Measurements from ENCODE around the gene SNX21.

DNA sequence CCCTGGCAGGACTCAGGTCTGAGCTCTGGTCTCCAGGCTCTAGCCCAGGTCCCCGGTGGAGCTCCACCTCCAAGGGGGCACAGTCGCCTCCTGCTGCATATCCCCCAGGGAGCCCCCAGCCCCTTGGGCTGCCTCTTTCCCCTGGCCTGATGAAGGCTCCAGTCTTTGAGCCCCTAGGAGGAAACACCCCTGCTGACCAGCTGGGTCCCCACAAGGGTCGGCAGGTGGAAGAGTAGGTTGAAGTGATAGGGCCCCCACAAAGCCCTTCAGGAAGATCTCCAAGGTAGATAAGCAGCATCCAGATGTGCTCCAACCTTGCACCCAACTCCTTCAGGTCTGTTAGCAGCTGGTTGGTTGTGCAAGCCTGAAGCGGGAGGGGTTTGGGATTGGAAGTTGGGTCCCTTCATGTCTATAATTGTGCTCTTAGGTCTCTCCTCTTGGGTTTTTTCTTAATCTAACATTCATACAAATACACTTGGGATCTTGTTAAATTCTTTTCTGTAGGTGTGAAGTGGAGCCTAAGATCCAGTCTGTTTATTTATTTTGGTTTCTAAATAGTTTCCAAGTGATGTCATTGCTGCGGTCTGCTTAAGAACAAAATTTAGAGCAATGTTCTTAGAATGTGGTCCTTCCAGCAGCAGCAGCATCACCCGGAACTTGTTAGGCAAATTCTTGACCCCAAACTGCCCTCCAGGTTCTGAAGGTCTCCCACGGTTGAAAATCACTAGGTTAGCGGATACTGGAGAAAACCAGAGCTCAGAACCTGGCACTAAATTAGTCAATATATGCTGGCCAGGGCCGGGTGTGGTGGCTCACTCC, 16.0 kb upstream of the SNX21 start:
- TF ChIP-seq, protein P1, sequence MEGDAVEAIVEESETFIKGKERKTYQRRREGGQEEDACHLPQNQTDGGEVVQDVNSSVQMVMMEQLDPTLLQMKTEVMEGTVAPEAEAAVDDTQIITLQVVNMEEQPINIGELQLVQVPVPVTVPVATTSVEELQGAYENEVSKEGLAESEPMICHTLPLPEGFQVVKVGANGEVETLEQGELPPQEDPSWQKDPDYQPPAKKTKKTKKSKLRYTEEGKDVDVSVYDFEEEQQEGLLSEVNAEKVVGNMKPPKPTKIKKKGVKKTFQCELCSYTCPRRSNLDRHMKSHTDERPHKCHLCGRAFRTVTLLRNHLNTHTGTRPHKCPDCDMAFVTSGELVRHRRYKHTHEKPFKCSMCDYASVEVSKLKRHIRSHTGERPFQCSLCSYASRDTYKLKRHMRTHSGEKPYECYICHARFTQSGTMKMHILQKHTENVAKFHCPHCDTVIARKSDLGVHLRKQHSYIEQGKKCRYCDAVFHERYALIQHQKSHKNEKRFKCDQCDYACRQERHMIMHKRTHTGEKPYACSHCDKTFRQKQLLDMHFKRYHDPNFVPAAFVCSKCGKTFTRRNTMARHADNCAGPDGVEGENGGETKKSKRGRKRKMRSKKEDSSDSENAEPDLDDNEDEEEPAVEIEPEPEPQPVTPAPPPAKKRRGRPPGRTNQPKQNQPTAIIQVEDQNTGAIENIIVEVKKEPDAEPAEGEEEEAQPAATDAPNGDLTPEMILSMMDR (IDR thresholded peaks at IDR 0.05): no peak
- no peak for TF ChIP-seq POLR2A (IDR thresholded peaks at IDR 0.05)
